Right atrium auricular region (tissue), 2 donors: ENCODE results near the gene SH3GLB2. TPM values are rescaled to one million over a fixed set of nuclear protein-coding genes. Genes with fewer than 3 reads are reported as not detected.

Source experiments
- DNase-seq: peaks from one replicate; pipeline ENCODE4 v3.0.0-alpha.2; 2019; ENCODE audit warnings: low spot score
- H3K27ac ChIP-seq, 2 donors: fragments of 200-600 bp; sonication (generic); 1 replicate in 1 of 2; 2 replicates in 1 of 2; pipeline ENCODE4 v1.5.1; 2016 to 2019
- H3K27me3 ChIP-seq, 2 donors: fragments of 200-600 bp; sonication (generic); one replicate each; pipeline versions ENCODE4 v1.5.1 to v1.6.0; 2017 to 2019
- H3K36me3 ChIP-seq: fragments of 200-600 bp; sonication (generic); one replicate; pipeline ENCODE4 v1.5.1; 2016
- H3K4me1 ChIP-seq, 2 donors: fragments of 200-600 bp; sonication (generic); one replicate each; pipeline versions ENCODE4 v1.5.1 to v1.6.0; 2017 to 2019
- H3K4me3 ChIP-seq, 2 donors: fragments of 200-600 bp; sonication (generic); 1 replicate in 1 of 2; 2 replicates in 1 of 2; pipeline ENCODE4 v1.5.1; 2017 to 2019; ENCODE audit warnings: mild to moderate bottlenecking in 1 of 2, moderate library complexity in 1 of 2
- H3K9me3 ChIP-seq, 2 donors: fragments of 200-600 bp; sonication (generic); one replicate each; pipeline ENCODE4 v1.5.1; 2019
- CTCF ChIP-seq, 2 donors: fragments of 200-600 bp; sonication (generic); IDR thresholded peaks; one replicate each; pipeline ENCODE4 v1.5.1; 2019; ENCODE audit warnings: antibody characterized with exemption in 2 of 2
- total RNA-seq, 2 donors: library from RNA; depleted of rRNA; stranded (reverse); fragments of >200 nt; gene quantifications; one replicate each; pipeline ENCODE4 v1.1.0, GENCODE V29; 2016

Gene SH3GLB2
- total RNA-seq, 2 donors from 2014 or later = 25.6 to 41.3 TPM

- Histone ChIP-seq H3K9me3 (no peaks in the 10 kb centered on the region), H3K27me3 (no peaks in the 10 kb centered on the region), H3K36me3 (peaks cover 41% of the 10 kb centered on the region), H3K4me1 (peaks cover 0 to 14% of the 10 kb centered on the region in 2 donors), H3K27ac (no peak overlapping the region), H3K4me3 (no peak overlapping the region)
- no peak for DNase-seq
- no peak for TF ChIP-seq CTCF (IDR thresholded peaks at IDR 0.05)
Observed at GRCh38 chr9:129008986-129009583, 19.0 kb downstream of the SH3GLB2 start.

- H3K9me3 ChIP-seq = no peaks in the 10 kb centered on the region
- H3K27me3 ChIP-seq = no peaks in the 10 kb centered on the region
- TF ChIP-seq CTCF (IDR thresholded peaks at IDR 0.05) = no peak
- no peak overlapping the region for H3K27ac ChIP-seq
- H3K36me3 ChIP-seq = peaks cover 37% of the 10 kb centered on the region
- H3K4me1 ChIP-seq = peaks cover 0 to 14% of the 10 kb centered on the region in 2 donors
- no peak overlapping the region for H3K4me3 ChIP-seq
- no peak for DNase-seq
Observed at GRCh38 chr9:129008469-129008965, 19.6 kb downstream of the SH3GLB2 start.

DNA sequence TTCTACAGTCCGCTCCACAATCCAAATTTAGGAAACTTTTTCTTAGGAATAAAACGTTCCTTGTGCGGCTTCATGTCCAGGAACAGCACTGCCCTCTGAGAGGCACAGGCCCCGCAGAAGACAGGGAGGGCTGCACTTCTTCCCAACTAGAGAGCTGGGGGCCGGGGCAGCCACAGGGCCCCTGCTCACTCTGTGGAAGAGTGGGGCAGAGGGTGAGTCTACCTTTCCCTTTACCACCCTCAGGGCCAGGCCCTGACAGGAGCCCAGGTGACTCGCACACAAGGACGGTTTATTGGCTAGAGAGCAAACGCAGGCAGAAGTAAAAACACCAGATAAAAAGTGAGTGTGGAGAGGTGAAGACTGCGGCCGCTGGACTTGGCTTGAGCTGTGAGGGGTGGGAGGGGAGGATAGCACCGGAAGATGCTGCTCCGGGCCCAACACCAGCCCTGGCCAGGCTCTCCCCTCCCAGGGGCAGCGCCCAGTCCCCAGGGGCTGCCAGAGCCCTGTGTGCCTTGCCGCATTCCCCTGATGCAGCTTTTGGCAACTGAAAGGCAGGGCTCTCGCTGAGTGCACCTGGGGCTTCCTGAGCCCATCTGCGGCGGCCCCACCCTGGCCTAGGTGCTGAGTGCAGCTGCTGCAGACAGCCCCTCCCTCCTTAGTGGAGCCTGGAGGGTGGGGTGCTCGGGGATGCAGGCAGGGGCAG, 20.2 kb downstream of the SH3GLB2 start:
- Histone ChIP-seq H3K27ac (no peak overlapping the region), H3K4me1 (peaks cover 0 to 14% of the 10 kb centered on the region in 2 donors), H3K27me3 (no peaks in the 10 kb centered on the region), H3K4me3 (no peak overlapping the region), H3K9me3 (no peaks in the 10 kb centered on the region), H3K36me3 (peaks cover 42% of the 10 kb centered on the region)
- DNase-seq = no peak
- no peak for TF ChIP-seq CTCF (IDR thresholded peaks at IDR 0.05)

- Histone ChIP-seq H3K27ac (peak overlapping the region; percentile 51 to 66), H3K36me3 (peaks cover 49% of the 10 kb centered on the region), H3K27me3 (no peaks in the 10 kb centered on the region), H3K4me1 (peaks cover 0 to 14% of the 10 kb centered on the region in 2 donors), H3K4me3 (no peak overlapping the region), H3K9me3 (no peaks in the 10 kb centered on the region)
- peak; percentile 65 for DNase-seq
- no peak for TF ChIP-seq CTCF (IDR thresholded peaks at IDR 0.05)
Observed at GRCh38 chr9:129007035-129007765, 20.9 kb downstream of the SH3GLB2 start.

DNA sequence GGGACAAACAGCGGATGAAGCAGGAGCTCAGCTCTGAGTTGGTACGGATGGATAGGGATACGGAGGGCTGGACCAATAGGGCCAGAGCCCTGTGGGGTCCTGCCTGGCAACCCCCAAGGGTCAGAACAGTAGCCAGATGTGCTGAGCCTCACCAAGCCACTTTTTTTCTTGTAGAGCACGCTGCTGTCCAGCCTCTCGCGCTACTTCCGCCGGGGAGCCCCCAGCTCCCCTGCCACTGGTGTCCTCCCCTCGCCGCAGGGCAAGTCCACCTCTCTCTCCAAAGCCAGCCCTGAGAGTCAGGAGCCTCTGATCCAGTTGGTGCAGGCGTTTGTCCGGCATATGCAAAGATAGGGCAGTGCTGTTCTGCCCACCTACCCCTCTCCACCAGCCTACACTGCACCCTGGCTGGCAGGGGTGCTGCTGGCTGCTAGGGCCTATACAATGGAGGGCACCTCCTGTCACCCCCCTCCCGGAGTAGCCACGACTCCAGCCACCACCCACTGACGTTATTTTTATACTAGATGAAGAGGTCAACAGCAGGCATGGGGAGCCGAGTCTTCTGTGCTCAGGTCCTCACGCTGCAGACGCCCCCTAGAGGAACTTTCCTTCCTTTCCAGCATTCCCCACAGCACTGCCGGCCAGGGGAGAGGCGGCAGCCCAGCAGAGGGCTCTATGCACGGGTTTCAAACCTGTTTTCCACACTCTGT, 21.6 kb downstream of the SH3GLB2 start:
- H3K4me1 ChIP-seq = peaks cover 0 to 14% of the 10 kb centered on the region in 2 donors
- no peak overlapping the region for H3K4me3 ChIP-seq
- peak overlapping the region; percentile 51 to 66 for H3K27ac ChIP-seq
- peak; percentile 71 for DNase-seq
- no peaks in the 10 kb centered on the region for H3K27me3 ChIP-seq
- H3K36me3 ChIP-seq = peaks cover 57% of the 10 kb centered on the region
- TF ChIP-seq CTCF (IDR thresholded peaks at IDR 0.05) = peak; percentile 82 to 87
- H3K9me3 ChIP-seq = no peaks in the 10 kb centered on the region
